Astrocyte of the cerebellum (primary cell): Measurements from ENCODE around the gene IFT22.
"Not testable (repeated sequence)": the region's sequence is repeated elsewhere in the genome, so short reads cannot be mapped to it uniquely, and the experiment has no call there.

Experiments used
- DNase-seq: peaks from one replicate; pipeline ENCODE4 v3.0.0-alpha.2; 2011; ENCODE audit warnings: low read depth
- H3K4me3 ChIP-seq: 2 replicates; pipeline ENCODE4 v1.5.1; 2011; ENCODE audit warnings: mild to moderate bottlenecking, low read depth, low read length, moderate library complexity
- CTCF ChIP-seq: IDR thresholded peaks from 2 replicates; pipeline ENCODE4 v1.5.1; 2012; ENCODE audit warnings: low read length, low read depth, moderate library complexity, mild to moderate bottlenecking; ENCODE audit errors: missing control alignments
- in situ Hi-C: cut with HindIII; loops from 2 replicates; pipeline ENCODE4 v1.10.0; 2017; ENCODE audit warnings: low sequenced_read_pairs

The IFT22 gene

GRCh38 chr7:101363196-101363733 lies 41.7 kb upstream of the IFT22 start:
- no peak for TF ChIP-seq CTCF
- in situ Hi-C loops: no loop called here
- peak overlapping the region; percentile 40 for H3K4me3 ChIP-seq

GRCh38 chr7:101362334-101363195 lies 41.0 kb upstream of the IFT22 start, which contains the start of gene COL26A1:
COL26A1 (plus strand) TSS chr7:101362875; CDS start chr7:101363033, 158 bp downstream.
- H3K4me3 ChIP-seq: peak within 1 kb of the TSS; percentile 40
- no peak for DNase-seq
- in situ Hi-C loops: no loop called here
- TF ChIP-seq CTCF: no peak

More at GRCh38 chr7:101363196-101363733, 41.7 kb upstream of the IFT22 start:
- no peak for DNase-seq

GRCh38 chr7:101357433-101357832 lies 35.8 kb upstream of the IFT22 start:
- TF ChIP-seq CTCF: no peak

GRCh38 chr7:101352920-101353308 lies 31.3 kb upstream of the IFT22 start:
- in situ Hi-C loops: no loop called here
- H3K4me3 ChIP-seq: no peak overlapping the region
- no peak for DNase-seq
- TF ChIP-seq CTCF: no peak

More at GRCh38 chr7:101357433-101357832, 35.8 kb upstream of the IFT22 start:
- no peak for DNase-seq
- no peak overlapping the region for H3K4me3 ChIP-seq
- in situ Hi-C loops: no loop called here

- in situ Hi-C loops, DNase-seq, H3K4me3 ChIP-seq: not testable (repeated sequence)
Measured at GRCh38 chr7:101349300-101349699, 27.7 kb upstream of the IFT22 start.

- in situ Hi-C loops, H3K4me3 ChIP-seq, DNase-seq: not testable (repeated sequence)
Measured at GRCh38 chr7:101348456-101349067, 26.9 kb upstream of the IFT22 start.

- no peak for TF ChIP-seq CTCF
- H3K4me3 ChIP-seq: no peak overlapping the region
- in situ Hi-C loops: no loop called here
- no peak for DNase-seq
Measured at GRCh38 chr7:101347477-101347876, 25.9 kb upstream of the IFT22 start.
